22Rv1 (cell line): ENCODE results near the gene PPP1R9B.

Experiments used
- ZFX ChIP-seq: fragments of 450-650 bp; IDR thresholded peaks from 2 replicates; pipeline ENCODE4 v1.6.1; 2017; ENCODE audit warnings: antibody characterized with exemption, borderline replicate concordance
- TF ChIP-seq, protein P1 (sequence below): fragments of 450-650 bp; IDR thresholded peaks from 2 replicates; pipeline ENCODE4 v1.5.1; 2017; ENCODE audit warnings: mild to moderate bottlenecking

DNA sequence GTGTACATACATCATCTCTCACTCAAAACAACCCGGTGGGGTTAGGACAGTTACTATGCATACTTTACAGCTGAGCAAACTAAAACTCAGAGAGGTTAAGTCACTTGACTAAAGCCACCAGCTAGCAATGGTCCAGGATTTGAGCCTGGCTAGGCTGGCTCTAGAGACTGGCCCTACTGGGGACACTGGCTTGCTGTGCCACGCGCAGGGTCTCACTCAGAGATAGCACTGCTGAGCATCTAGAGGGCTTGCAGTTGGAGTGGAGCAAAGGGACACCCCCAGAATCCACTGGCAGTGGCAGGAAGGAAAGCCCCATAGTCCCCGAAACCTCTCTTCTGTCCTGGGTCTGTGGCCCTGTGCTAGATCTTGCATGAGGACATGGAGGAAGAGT lies 31.7 kb downstream of the PPP1R9B start:
- TF ChIP-seq, protein P1, sequence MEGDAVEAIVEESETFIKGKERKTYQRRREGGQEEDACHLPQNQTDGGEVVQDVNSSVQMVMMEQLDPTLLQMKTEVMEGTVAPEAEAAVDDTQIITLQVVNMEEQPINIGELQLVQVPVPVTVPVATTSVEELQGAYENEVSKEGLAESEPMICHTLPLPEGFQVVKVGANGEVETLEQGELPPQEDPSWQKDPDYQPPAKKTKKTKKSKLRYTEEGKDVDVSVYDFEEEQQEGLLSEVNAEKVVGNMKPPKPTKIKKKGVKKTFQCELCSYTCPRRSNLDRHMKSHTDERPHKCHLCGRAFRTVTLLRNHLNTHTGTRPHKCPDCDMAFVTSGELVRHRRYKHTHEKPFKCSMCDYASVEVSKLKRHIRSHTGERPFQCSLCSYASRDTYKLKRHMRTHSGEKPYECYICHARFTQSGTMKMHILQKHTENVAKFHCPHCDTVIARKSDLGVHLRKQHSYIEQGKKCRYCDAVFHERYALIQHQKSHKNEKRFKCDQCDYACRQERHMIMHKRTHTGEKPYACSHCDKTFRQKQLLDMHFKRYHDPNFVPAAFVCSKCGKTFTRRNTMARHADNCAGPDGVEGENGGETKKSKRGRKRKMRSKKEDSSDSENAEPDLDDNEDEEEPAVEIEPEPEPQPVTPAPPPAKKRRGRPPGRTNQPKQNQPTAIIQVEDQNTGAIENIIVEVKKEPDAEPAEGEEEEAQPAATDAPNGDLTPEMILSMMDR = no peak
- no peak for TF ChIP-seq ZFX
